ENCODE measurements around the gene SLC44A3. TPM values are rescaled to one million over a fixed set of nuclear protein-coding genes. Genes with fewer than 3 reads are reported as not detected.

Gene SLC44A3
- total and polyA plus RNA-seq, 2 of the 13 experiments (the other 11 are each of a cell fraction or from before 2014, with no cell fraction given): 6.8 to 14.1 TPM

DNA sequence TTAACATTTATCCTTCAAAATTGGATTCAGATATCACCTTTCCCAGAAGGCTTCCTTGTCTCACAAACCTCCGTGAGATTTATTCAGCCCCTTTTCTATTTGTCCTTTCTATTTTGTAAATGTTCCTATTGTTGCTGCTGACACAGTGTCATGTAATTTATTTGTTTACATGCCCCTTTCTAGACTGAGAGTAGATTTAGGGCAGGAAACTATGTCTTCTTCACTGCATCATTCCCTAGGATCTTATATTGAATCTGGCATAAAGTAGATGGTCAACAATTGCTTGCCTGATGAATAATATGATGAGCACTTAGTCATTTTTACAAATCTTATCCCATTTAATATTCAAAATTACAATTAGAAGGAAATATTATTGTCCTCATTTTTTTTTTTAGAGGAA, 114.9 kb downstream of the SLC44A3 start:
- intact Hi-C loops (cut with micrococcal nuclease; ENCODE audit: unreplicated experiment): no loop called here
- Histone ChIP-seq H3K9me3 (ENCODE audit: low read length) (no peaks in the 10 kb centered on the region), H3K79me2 (ENCODE audit: insufficient read depth, low read length) (peaks cover 13% of the 10 kb centered on the region), H3K4me2 (ENCODE audit: low read depth, low read length) (no peak overlapping the region), H3K27ac (ENCODE audit: extremely low read length, insufficient read depth, low read length) (no peak overlapping the region), H3K9ac (ENCODE audit: insufficient read depth, low read depth, low read length) (no peak overlapping the region), H3K4me3 (replicated peaks in 1 of 3; ENCODE audit: insufficient read depth in 1 of 3, low read depth in 2 of 3, low read length in 3 of 3) (no peak overlapping the region), H3K36me3 (replicated peaks in 1 of 2; ENCODE audit: control insufficient read depth in 1 of 2, insufficient read depth in 2 of 2, low read length in 2 of 2) (peaks cover 0 to 6% of the 10 kb centered on the region in 2 experiments; a peak in 1 of 5 replicates), H3K4me1 (ENCODE audit: insufficient read depth, low read length) (peaks cover 24% of the 10 kb centered on the region), H3K27me3 (ENCODE audit: control insufficient read depth in 1 of 2, insufficient read depth in 2 of 2, low read length in 2 of 2) (no peaks in the 10 kb centered on the region), H2AFZ (ENCODE audit: low read length) (no peak overlapping the region), H4K20me1 (ENCODE audit: insufficient read depth, low read length) (no peaks in the 10 kb centered on the region)
- POLR2A ChIA-PET: no interaction called here
- CTCF ChIA-PET (ENCODE audit: low intra/inter-chr PET ratio, low total read pairs): no interaction called here
- FAIRE-seq (no peak), DNase-seq (ENCODE audit: low spot score) (no peak), ATAC-seq (no peak)
- TF ChIP-seq, protein P1, sequence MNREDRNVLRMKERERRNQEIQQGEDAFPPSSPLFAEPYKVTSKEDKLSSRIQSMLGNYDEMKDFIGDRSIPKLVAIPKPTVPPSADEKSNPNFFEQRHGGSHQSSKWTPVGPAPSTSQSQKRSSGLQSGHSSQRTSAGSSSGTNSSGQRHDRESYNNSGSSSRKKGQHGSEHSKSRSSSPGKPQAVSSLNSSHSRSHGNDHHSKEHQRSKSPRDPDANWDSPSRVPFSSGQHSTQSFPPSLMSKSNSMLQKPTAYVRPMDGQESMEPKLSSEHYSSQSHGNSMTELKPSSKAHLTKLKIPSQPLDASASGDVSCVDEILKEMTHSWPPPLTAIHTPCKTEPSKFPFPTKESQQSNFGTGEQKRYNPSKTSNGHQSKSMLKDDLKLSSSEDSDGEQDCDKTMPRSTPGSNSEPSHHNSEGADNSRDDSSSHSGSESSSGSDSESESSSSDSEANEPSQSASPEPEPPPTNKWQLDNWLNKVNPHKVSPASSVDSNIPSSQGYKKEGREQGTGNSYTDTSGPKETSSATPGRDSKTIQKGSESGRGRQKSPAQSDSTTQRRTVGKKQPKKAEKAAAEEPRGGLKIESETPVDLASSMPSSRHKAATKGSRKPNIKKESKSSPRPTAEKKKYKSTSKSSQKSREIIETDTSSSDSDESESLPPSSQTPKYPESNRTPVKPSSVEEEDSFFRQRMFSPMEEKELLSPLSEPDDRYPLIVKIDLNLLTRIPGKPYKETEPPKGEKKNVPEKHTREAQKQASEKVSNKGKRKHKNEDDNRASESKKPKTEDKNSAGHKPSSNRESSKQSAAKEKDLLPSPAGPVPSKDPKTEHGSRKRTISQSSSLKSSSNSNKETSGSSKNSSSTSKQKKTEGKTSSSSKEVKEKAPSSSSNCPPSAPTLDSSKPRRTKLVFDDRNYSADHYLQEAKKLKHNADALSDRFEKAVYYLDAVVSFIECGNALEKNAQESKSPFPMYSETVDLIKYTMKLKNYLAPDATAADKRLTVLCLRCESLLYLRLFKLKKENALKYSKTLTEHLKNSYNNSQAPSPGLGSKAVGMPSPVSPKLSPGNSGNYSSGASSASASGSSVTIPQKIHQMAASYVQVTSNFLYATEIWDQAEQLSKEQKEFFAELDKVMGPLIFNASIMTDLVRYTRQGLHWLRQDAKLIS (CRISPR knock-in tag; IDR thresholded peaks at IDR 0.05): no peak
- TF ChIP-seq, protein P2, sequence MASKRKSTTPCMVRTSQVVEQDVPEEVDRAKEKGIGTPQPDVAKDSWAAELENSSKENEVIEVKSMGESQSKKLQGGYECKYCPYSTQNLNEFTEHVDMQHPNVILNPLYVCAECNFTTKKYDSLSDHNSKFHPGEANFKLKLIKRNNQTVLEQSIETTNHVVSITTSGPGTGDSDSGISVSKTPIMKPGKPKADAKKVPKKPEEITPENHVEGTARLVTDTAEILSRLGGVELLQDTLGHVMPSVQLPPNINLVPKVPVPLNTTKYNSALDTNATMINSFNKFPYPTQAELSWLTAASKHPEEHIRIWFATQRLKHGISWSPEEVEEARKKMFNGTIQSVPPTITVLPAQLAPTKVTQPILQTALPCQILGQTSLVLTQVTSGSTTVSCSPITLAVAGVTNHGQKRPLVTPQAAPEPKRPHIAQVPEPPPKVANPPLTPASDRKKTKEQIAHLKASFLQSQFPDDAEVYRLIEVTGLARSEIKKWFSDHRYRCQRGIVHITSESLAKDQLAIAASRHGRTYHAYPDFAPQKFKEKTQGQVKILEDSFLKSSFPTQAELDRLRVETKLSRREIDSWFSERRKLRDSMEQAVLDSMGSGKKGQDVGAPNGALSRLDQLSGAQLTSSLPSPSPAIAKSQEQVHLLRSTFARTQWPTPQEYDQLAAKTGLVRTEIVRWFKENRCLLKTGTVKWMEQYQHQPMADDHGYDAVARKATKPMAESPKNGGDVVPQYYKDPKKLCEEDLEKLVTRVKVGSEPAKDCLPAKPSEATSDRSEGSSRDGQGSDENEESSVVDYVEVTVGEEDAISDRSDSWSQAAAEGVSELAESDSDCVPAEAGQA (IDR thresholded peaks at IDR 0.05; ENCODE audit: low read depth): no peak
- TF ChIP-seq, protein P2 (CRISPR knock-in tag; IDR thresholded peaks at IDR 0.05; ENCODE audit: borderline replicate concordance): no peak
- TF ChIP-seq ZNF12 (CRISPR knock-in tag; IDR thresholded peaks at IDR 0.05): no peak
- TF ChIP-seq, protein P3, sequence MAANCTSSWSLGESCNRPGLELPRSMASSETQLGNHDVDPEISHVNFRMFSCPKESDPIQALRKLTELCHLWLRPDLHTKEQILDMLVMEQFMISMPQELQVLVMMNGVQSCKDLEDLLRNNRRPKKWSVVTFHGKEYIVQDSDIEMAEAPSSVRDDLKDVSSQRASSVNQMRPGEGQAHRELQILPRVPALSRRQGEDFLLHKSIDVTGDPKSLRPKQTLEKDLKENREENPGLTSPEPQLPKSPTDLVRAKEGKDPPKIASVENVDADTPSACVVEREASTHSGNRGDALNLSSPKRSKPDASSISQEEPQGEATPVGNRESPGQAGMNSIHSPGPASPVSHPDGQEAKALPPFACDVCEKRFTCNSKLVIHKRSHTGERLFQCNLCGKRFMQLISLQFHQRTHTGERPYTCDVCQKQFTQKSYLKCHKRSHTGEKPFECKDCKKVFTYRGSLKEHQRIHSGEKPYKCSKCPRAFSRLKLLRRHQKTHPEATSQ (CRISPR knock-in tag; IDR thresholded peaks at IDR 0.05; ENCODE audit: borderline replicate concordance): no peak
- TF ChIP-seq MYC (CRISPR knock-in tag; IDR thresholded peaks at IDR 0.05; ENCODE audit: borderline replicate concordance): no peak
- no peak for TF ChIP-seq PAF1 (CRISPR knock-in tag; IDR thresholded peaks at IDR 0.05)
- no peak for TF ChIP-seq SIX1 (CRISPR knock-in tag; IDR thresholded peaks at IDR 0.05; ENCODE audit: borderline replicate concordance)
- TF ChIP-seq ZMAT3 (CRISPR knock-in tag; conservative IDR thresholded peaks at IDR 0.05): no peak
- TF ChIP-seq SRY (CRISPR knock-in tag; IDR thresholded peaks at IDR 0.05): no peak
- no peak for TF ChIP-seq SETDB1 (CRISPR knock-in tag; IDR thresholded peaks at IDR 0.05; ENCODE audit: borderline replicate concordance)
- in situ Hi-C loops (cut with HindIII; ENCODE audit: extremely low pct_ligation_motif_present, low pct_unique_long_range_greater_than_20kb): no loop called here
- no TSS peak for BruUV-seq (replicated peaks)
- 94% methylated on average over 1 of the region's 1 CpG for WGBS (ENCODE audit: low lambda C conversion rate)

All from HepG2 (cell line).